Uterus (tissue), 4 donors: ENCODE results near the gene AP2B1. TPM values are rescaled to one million over a fixed set of nuclear protein-coding genes. Genes with fewer than 3 reads are reported as not detected.

ENCODE experiments used
- DNase-seq, 2 donors: peaks; one replicate each; pipeline ENCODE4 v3.0.0-alpha.2; 2019 to 2020
- H3K27ac ChIP-seq, 2 donors: fragments of 200-600 bp; sonication (generic); 1 replicate in 1 of 2; 2 replicates in 1 of 2; pipeline ENCODE4 v1.5.1; 2016 to 2018
- H3K27me3 ChIP-seq, 2 donors: fragments of 200-600 bp; sonication (generic); one replicate each; pipeline ENCODE4 v1.5.1; 2018 to 2019; ENCODE audit warnings: control low read depth in 1 of 2
- H3K36me3 ChIP-seq, 2 donors: fragments of 200-600 bp; sonication (generic); one replicate each; pipeline ENCODE4 v1.5.1; 2019; ENCODE audit warnings: control low read depth in 1 of 2
- H3K4me1 ChIP-seq, 2 donors: fragments of 200-600 bp; sonication (generic); one replicate each; pipeline ENCODE4 v1.5.1; 2018 to 2019; ENCODE audit warnings: control low read depth in 1 of 2
- H3K4me3 ChIP-seq, 2 donors: fragments of 200-600 bp; sonication (generic); 1 replicate in 1 of 2; 2 replicates in 1 of 2; pipeline ENCODE4 v1.5.1; 2018 to 2019; ENCODE audit warnings: mild to moderate bottlenecking in 1 of 2
- H3K9me3 ChIP-seq, 2 donors: fragments of 200-600 bp; sonication (generic); one replicate each; pipeline ENCODE4 v1.5.1; 2019; ENCODE audit warnings: control low read depth in 1 of 2
- POLR2A ChIP-seq, 2 donors: fragments of 450-650 bp; IDR thresholded peaks; one replicate each; pipeline ENCODE4 v1.6.1; 2016; ENCODE audit warnings: antibody characterized with exemption in 2 of 2, mild to moderate bottlenecking in 1 of 2, moderate library complexity in 1 of 2
- intact Hi-C: fragments of 100-400 bp; cut with DNase I; formaldehyde crosslinking; loops from one replicate; pipeline ENCODE4 v1.15.1; 2023; ENCODE audit warnings: low total_unique reads
- total RNA-seq, 4 donors: library from RNA; depleted of rRNA in 3 of 4; stranded (reverse); fragments of >200 nt in 3 of 4; gene quantifications; one replicate each; pipeline versions ENCODE4 v1.1.0 to v1.2.4, GENCODE V29; 2014 to 2023
- TF ChIP-seq, protein P1 (sequence below), 4 experiments: fragments of 200-600 bp in 2 of 4; fragments of 450-650 bp in 2 of 4; sonication (generic) in 2 of 4; IDR thresholded peaks; one replicate each; pipeline ENCODE4 v1.5.1; 2016 to 2019; ENCODE audit warnings: antibody characterized with exemption in 4 of 4, mild to moderate bottlenecking in 2 of 4, moderate library complexity in 1 of 4
- donor health status: DM: yes; HTN: yes; CAD: no.

The AP2B1 gene
- total RNA-seq, 4 donors from 2014 or later = 40.7 to 124 (median 61.5) TPM

DNA sequence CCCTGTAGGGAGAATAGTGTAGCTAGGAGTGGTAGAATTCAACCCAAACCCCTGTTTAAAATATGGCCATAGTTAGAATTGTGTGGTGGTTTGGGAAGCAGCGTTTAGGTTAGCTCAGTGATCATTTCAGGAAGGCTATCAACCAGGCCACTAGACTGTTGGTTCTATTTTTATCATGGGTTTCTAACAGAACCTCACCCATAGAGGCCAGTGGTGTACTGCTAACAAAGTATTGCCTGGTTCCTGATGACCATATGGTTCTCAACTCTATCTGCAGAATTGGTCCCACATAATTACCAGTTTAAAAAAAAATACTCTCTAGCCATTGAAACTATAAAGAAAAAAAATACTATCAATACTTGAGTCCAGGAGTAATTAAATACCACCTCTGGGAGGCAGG, 73.8 kb downstream of the AP2B1 start:
- TF ChIP-seq, protein P1, sequence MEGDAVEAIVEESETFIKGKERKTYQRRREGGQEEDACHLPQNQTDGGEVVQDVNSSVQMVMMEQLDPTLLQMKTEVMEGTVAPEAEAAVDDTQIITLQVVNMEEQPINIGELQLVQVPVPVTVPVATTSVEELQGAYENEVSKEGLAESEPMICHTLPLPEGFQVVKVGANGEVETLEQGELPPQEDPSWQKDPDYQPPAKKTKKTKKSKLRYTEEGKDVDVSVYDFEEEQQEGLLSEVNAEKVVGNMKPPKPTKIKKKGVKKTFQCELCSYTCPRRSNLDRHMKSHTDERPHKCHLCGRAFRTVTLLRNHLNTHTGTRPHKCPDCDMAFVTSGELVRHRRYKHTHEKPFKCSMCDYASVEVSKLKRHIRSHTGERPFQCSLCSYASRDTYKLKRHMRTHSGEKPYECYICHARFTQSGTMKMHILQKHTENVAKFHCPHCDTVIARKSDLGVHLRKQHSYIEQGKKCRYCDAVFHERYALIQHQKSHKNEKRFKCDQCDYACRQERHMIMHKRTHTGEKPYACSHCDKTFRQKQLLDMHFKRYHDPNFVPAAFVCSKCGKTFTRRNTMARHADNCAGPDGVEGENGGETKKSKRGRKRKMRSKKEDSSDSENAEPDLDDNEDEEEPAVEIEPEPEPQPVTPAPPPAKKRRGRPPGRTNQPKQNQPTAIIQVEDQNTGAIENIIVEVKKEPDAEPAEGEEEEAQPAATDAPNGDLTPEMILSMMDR (IDR thresholded peaks at IDR 0.05) = no peak
- no peak for TF ChIP-seq POLR2A (IDR thresholded peaks at IDR 0.05)
- H3K27me3 ChIP-seq = no peaks in the 10 kb centered on the region
- no peaks in the 10 kb centered on the region for H3K9me3 ChIP-seq
- intact Hi-C loops = no loop called here
- H3K36me3 ChIP-seq = no peaks in the 10 kb centered on the region
- no peaks in the 10 kb centered on the region for H3K4me1 ChIP-seq
- DNase-seq = no peak
- H3K27ac ChIP-seq = no peak overlapping the region
- no peak overlapping the region for H3K4me3 ChIP-seq

DNA sequence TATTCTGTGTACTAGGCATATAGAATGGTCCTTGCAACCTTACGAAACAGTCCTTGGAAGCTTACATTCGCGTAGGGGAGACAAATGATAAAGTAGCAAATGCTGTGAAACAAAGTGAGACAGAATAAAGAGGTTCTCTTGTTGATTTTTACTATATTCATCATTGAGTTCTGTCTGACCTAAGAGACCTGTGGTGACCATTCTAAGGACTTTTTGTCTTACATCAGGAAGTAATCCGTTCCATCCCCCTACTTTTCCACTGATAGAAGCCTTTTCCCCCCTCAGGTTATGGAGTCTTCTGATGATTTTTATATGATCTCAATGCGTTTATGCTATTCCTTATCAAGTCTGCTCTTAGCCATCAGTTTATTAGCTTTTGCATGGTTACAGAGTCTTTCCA, 77.6 kb downstream of the AP2B1 start:
- Histone ChIP-seq H3K4me1 (no peaks in the 10 kb centered on the region), H3K9me3 (no peaks in the 10 kb centered on the region), H3K36me3 (no peaks in the 10 kb centered on the region), H3K27me3 (no peaks in the 10 kb centered on the region), H3K27ac (no peak overlapping the region), H3K4me3 (no peak overlapping the region)
- no peak for DNase-seq
- intact Hi-C loops = no loop called here
- TF ChIP-seq POLR2A (IDR thresholded peaks at IDR 0.05) = no peak
- TF ChIP-seq, protein P1 (IDR thresholded peaks at IDR 0.05) = no peak

DNA sequence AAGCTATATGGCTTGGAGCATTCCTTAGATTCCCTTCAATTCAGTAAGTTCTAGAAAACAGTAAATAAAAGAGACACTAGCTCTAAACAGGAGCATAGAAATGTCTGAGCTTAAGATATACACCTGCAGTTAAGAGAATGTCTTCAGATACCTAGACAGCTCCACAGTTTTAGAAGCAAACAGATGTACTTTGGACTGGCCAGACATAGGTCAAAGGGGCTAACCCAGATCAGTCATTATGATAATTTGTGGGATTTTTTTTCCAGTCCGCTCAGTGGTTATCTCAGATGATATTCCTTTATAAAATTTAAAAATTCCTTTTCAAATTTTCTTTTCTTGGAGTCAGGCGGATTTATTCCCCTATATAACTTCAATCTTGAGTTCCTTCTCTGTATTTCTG, 78.5 kb downstream of the AP2B1 start:
- H3K4me1 ChIP-seq = no peaks in the 10 kb centered on the region
- H3K9me3 ChIP-seq = no peaks in the 10 kb centered on the region
- no peak for TF ChIP-seq POLR2A (IDR thresholded peaks at IDR 0.05)
- TF ChIP-seq, protein P1 (IDR thresholded peaks at IDR 0.05) = no peak
- no peaks in the 10 kb centered on the region for H3K27me3 ChIP-seq
- intact Hi-C loops = no loop called here
- no peak overlapping the region for H3K4me3 ChIP-seq
- DNase-seq = no peak
- H3K27ac ChIP-seq = no peak overlapping the region
- no peaks in the 10 kb centered on the region for H3K36me3 ChIP-seq

DNA sequence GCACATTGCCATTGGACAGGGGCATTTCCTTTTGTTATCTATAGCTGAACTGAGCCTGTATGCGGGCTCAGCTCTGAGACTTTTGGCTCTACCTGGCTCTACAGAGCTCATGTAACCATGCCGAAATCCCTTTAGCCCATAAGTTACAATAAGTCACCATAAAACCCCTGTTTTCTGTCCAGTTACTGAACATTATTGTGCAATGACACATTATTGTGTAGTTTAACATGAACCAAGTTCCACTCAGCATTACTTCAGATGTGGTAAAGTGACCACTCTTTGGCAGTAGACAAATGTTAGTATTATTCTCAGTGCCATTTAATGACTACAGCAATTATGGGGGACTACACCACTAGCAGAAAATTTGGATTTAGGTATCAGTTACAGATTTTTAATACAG, 78.9 kb downstream of the AP2B1 start:
- Histone ChIP-seq H3K9me3 (no peaks in the 10 kb centered on the region), H3K4me3 (no peak overlapping the region), H3K36me3 (no peaks in the 10 kb centered on the region), H3K4me1 (no peaks in the 10 kb centered on the region), H3K27me3 (no peaks in the 10 kb centered on the region), H3K27ac (no peak overlapping the region)
- TF ChIP-seq, protein P1 (IDR thresholded peaks at IDR 0.05) = no peak
- DNase-seq = no peak
- intact Hi-C loops = no loop called here

DNA sequence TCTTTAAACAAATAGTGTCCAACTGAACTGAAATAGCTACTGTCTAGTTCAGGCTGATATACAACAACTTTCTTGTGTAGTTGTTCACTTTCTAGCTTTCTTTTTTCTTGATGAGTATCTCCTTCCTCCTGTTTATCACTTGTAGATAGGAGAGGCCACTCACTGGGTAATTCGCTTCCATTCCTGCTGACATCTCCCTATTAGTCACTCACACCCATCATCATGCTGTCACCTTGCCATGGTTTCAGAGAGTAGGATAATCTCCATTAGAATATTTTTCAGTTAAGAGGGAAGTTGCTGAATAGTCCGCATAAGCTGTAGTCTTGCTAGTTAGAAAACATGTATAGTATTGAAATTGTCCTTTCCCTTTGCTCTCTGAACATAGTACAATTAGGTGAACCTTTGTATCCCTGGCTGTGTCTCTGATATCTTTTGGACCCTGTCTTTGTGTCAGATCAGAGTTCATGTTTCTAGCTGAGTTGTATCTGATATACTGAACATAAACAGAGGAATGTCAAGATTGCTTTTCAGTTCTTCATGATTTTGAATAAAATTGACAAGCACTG, 79.9 kb downstream of the AP2B1 start:
- TF ChIP-seq POLR2A (IDR thresholded peaks at IDR 0.05) = no peak
- TF ChIP-seq, protein P1 (IDR thresholded peaks at IDR 0.05) = no peak
- no peaks in the 10 kb centered on the region for H3K36me3 ChIP-seq
- H3K9me3 ChIP-seq = no peaks in the 10 kb centered on the region
- no peak overlapping the region for H3K27ac ChIP-seq
- intact Hi-C loops = no loop called here
- DNase-seq = no peak
- no peaks in the 10 kb centered on the region for H3K4me1 ChIP-seq
- H3K27me3 ChIP-seq = no peaks in the 10 kb centered on the region
- no peak overlapping the region for H3K4me3 ChIP-seq
